K562 (cell line): Measurements from ENCODE around the gene DPEP2. TPM values are rescaled to one million over a fixed set of nuclear protein-coding genes. Genes with fewer than 3 reads are reported as not detected.
"Not testable (repeated sequence)": the region's sequence is repeated elsewhere in the genome, so short reads cannot be mapped to it uniquely, and the experiment has no call there.

Source experiments
- ATAC-seq: fragments of 200-7000 bp; cut with Tn5 transposase; 3 replicates; pipeline ENCODE4 v1.9.1; 2020; ENCODE audit warnings: moderate library complexity
- BruUV-seq: library from RNA; stranded (reverse); fragments of 400-500 nt; replicated peaks from 2 replicates; lab custom pipeline; 2021; lab: Mats Ljungman, UMichigan
- CTCF ChIA-PET: fragments of 300-600 bp; formaldehyde crosslinking; extraction: SDS; loops from one replicate; lab custom pipeline; 2021; ENCODE audit warnings: low intra/inter-chr PET ratio; lab: Yijun Ruan, JAX
- POLR2A ChIA-PET: fragments of 300-600, 350-650 bp; sonication (Branson Sonifier 250); formaldehyde crosslinking; extraction: SDS; loops from one replicate; lab custom pipeline; 2021; ENCODE audit warnings: antibody characterized with exemption, inconsistent platforms; lab: Yijun Ruan, JAX
- DNase-seq, 4 experiments: peaks; one replicate each; pipeline versions ENCODE4 v3.0.0 to v3.0.0-alpha.2; 2011 to 2018; ENCODE audit warnings: low spot score in 3 of 4, mixed read lengths in 3 of 4; ENCODE audit errors: extremely low read depth in 1 of 4
- FAIRE-seq: peaks from 2 replicates; lab custom pipeline; 2011; peaks lifted over from hg19 to GRCh38; lab: Jason Lieb, UNC
- H2AFZ ChIP-seq: 2 replicates; pipeline ENCODE4 v1.6.0; 2011; ENCODE audit warnings: low read depth, low read length, control low read depth, inconsistent platforms
- H3K27ac ChIP-seq: fragments of 200-600 bp; 3 replicates; pipeline ENCODE4 v1.8.0; 2011; ENCODE audit warnings: low read depth, mild to moderate bottlenecking, control low read depth, inconsistent platforms, low read length, moderate library complexity, mixed read lengths; ENCODE audit errors: extremely low read depth
- H3K27me3 ChIP-seq, 2 experiments: fragments of 300-600 bp in 1 of 2; 2 replicates in 1 of 2; 3 replicates in 1 of 2; pipeline versions ENCODE4 v1.6.0 to v1.8.0; 2011; ENCODE audit warnings: inconsistent platforms in 2 of 2, low read length in 2 of 2, mild to moderate bottlenecking in 1 of 2, mixed read lengths in 1 of 2, moderate library complexity in 1 of 2; ENCODE audit not compliant: control insufficient read depth in 2 of 2, insufficient read depth in 2 of 2
- H3K36me3 ChIP-seq: fragments of 300-600 bp; 3 replicates; pipeline ENCODE4 v1.8.0; 2011; ENCODE audit warnings: mild to moderate bottlenecking, low read length, inconsistent platforms; ENCODE audit not compliant: control insufficient read depth, insufficient read depth
- H3K4me1 ChIP-seq, 2 experiments: fragments of 200-600 bp in 1 of 2; replicated peaks in 1 of 2; 2 replicates in 1 of 2; 3 replicates in 1 of 2; pipeline versions ENCODE4 v1.5.1 to v1.8.0; 2011; ENCODE audit warnings: inconsistent platforms in 2 of 2, low read length in 2 of 2, mild to moderate bottlenecking in 1 of 2, mixed read lengths in 1 of 2, moderate library complexity in 1 of 2; ENCODE audit not compliant: control insufficient read depth in 2 of 2, insufficient read depth in 2 of 2
- H3K4me2 ChIP-seq: 2 replicates; pipeline ENCODE4 v1.6.1; 2011; ENCODE audit warnings: low read length, control low read depth, inconsistent platforms, mixed read lengths; ENCODE audit not compliant: insufficient read depth
- H3K4me3 ChIP-seq: fragments of 200-600 bp; sonication (generic), shearing (Covaris generic); 2 replicates; pipeline ENCODE4 v1.5.1; 2016; ENCODE audit warnings: control low read depth, inconsistent platforms
- H3K79me2 ChIP-seq: fragments of 200-600 bp; 3 replicates; pipeline ENCODE4 v1.8.0; 2011; ENCODE audit warnings: low read length, inconsistent platforms; ENCODE audit not compliant: control insufficient read depth, insufficient read depth
- H3K9ac ChIP-seq, 2 experiments: 2 replicates each; pipeline versions ENCODE4 v1.6.0 to v1.6.1; 2011; ENCODE audit warnings: low read depth in 2 of 2, low read length in 2 of 2, control low read depth in 1 of 2, inconsistent platforms in 1 of 2, mild to moderate bottlenecking in 1 of 2, mixed read lengths in 1 of 2; ENCODE audit not compliant: insufficient read depth in 1 of 2
- H3K9me1 ChIP-seq: one replicate; pipeline ENCODE4 v1.6.0; 2011; ENCODE audit warnings: inconsistent platforms, mild to moderate bottlenecking, low read length, moderate library complexity; ENCODE audit not compliant: control insufficient read depth, insufficient read depth
- H3K9me3 ChIP-seq: replicated peaks from 2 replicates; pipeline ENCODE4 v1.5.1; 2011; ENCODE audit warnings: low read depth, low read length, inconsistent platforms; ENCODE audit not compliant: control insufficient read depth, insufficient read depth
- H4K20me1 ChIP-seq: replicated peaks from 2 replicates; pipeline ENCODE4 v1.6.1; 2011; ENCODE audit warnings: low read length, inconsistent platforms, mixed read lengths; ENCODE audit not compliant: control insufficient read depth, insufficient read depth
- CEBPB ChIP-seq: fragments of 450-650 bp; IDR thresholded peaks from 2 replicates; pipeline ENCODE4 v1.6.1; 2016; ENCODE audit warnings: missing genetic modification characterization, missing compliant biosample characterization
- DLX4 ChIP-seq: fragments of 250-450 bp; sonication (Bioruptor Pico); IDR thresholded peaks from 2 replicates; pipeline ENCODE4 v1.6.1; 2021; ENCODE audit warnings: mild to moderate bottlenecking
- ETV1 ChIP-seq: fragments of 450-650 bp; conservative IDR thresholded peaks from 2 replicates; pipeline ENCODE4 v1.6.1; 2016; ENCODE audit warnings: missing genetic modification characterization, control low read depth, low read depth, missing compliant biosample characterization
- MEIS2 ChIP-seq: fragments of 450-650 bp; IDR thresholded peaks from 2 replicates; pipeline ENCODE4 v1.6.1; 2014; ENCODE audit warnings: mild to moderate bottlenecking; ENCODE audit not compliant: partially characterized antibody
- NR3C1 ChIP-seq: sonication (generic); formaldehyde crosslinking; IDR thresholded peaks from 2 replicates; pipeline ENCODE4 v1.8.1; 2022; ENCODE audit warnings: missing genetic modification reagents
- TAF1 ChIP-seq: IDR thresholded peaks from 2 replicates; pipeline ENCODE4 v1.6.1; 2011; ENCODE audit warnings: mild to moderate bottlenecking, low read length, moderate library complexity; ENCODE audit not compliant: insufficient read depth, control insufficient read depth, severe bottlenecking; ENCODE audit errors: extremely low read depth
- ZHX1 ChIP-seq: fragments of 150-350 bp; conservative IDR thresholded peaks from 2 replicates; pipeline ENCODE4 v1.6.1; 2014; ENCODE audit warnings: low read length
- ZNF174 ChIP-seq: fragments of 250-450 bp; sonication (Bioruptor Pico); IDR thresholded peaks from 2 replicates; pipeline ENCODE4 v1.4.0; 2020; ENCODE audit warnings: mild to moderate bottlenecking
- WGBS: fragments of 100-300 bp; shearing (Covaris generic); methylation state at CpG from one replicate; pipeline ENCODE4 v1.1.6; 2016; ENCODE audit warnings: low coverage, mixed read lengths; ENCODE audit not compliant: insufficient coverage; ENCODE audit errors: missing lambda C conversion rate; 5-methylcytosine and 5-hydroxymethylcytosine counted together
- in situ Hi-C: fragments of 300-500 bp; cut with MboI; formaldehyde crosslinking; loops from 4 replicates; pipeline ENCODE4 v1.15.0; 2018; ENCODE audit warnings: inconsistent platforms, mixed read lengths
- intact Hi-C: fragments of 100-400 bp; cut with micrococcal nuclease; formaldehyde crosslinking; loops from 2 replicates; pipeline ENCODE4 v1.14.2; 2022
- polyA plus RNA-seq, 8 experiments: library from polyadenylated mRNA; depleted of rRNA in 4 of 8; stranded (reverse) in 5 of 8; unstranded in 3 of 8; fragments of >200 nt; fragmentation: Nextera tagmentation in 2 of 8; fragmentation: Illumina TruSeq in 1 of 8; extraction: Ambion mirVana in 2 of 8; extraction: Trizol in 1 of 8; gene quantifications; 2 replicates each; pipeline versions ENCODE4 v1.2.1 to v1.2.3, GENCODE V29; 2011 to 2014; ENCODE audit warnings: inconsistent platforms in 1 of 8, missing spikeins in 1 of 8
- total RNA-seq, 7 experiments: library from RNA; depleted of rRNA in 6 of 7; stranded (reverse); fragments of >200 nt in 6 of 7; fragmentation: Illumina TruSeq in 2 of 7; extraction: Trizol in 2 of 7; gene quantifications; 2 replicates each; pipeline versions ENCODE4 v1.2.1 to v1.2.3, GENCODE V29; 2011 to 2021; ENCODE audit warnings: low replicate concordance in 1 of 7

DPEP2 gene
- total and polyA plus RNA-seq, 9 of the 15 experiments (the other 6 are each of a cell fraction or from before 2014, with no cell fraction given): 0.14 to 1.2 (median 0.38) TPM

DNA sequence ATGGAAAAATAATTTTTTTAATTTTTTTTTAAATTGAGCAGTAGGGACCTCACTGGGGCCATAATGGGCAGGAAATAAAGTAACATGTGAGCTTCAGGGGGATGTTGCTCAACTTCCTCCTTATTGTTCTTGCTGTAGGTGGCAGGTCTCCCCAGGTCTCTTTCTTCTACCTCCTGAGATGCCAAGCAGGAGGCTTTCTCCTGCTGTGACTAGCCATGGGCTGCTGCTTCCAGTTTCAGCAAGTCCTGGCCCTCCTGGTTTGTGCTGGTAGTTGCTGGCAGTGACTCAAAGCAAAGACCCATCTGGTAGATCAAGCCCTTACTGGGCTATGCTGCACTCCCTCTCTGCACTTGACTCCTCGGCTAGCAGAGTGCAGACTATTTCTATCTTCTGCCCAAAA lies 14.2 kb upstream of the DPEP2 start (continued):
- TF ChIP-seq ZNF174 (CRISPR knock-in tag): no peak
- TF ChIP-seq CEBPB: 0 out of 2 replicates have a peak, but pooled peaks have one; percentile 26
- no peak for TF ChIP-seq TAF1

DNA sequence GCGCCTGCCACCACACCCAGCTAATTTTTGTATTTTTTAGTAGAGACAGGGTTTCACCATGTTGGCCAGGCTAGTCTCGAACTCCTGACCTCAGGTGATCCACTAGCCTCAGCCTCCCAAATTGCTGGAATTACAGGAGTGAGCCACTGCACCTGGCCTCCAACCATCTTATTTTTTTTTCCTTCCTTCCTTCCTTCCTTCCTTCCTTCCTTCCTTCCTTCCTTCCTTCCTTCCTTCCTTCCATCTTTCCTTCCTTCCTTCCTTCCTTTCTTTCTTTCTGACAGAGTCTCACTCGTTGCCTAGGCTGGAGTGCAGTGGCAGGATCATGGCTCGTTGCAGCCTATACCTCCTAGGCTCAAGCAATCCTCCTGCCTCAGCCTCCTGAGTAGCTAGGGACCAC lies 10.6 kb upstream of the DPEP2 start:
- ATAC-seq, intact Hi-C loops, in situ Hi-C loops, BruUV-seq, H3K4me1 ChIP-seq, CTCF ChIA-PET, H3K27ac ChIP-seq, H3K27me3 ChIP-seq, DNase-seq, H3K4me2 ChIP-seq, H3K9me1 ChIP-seq, H2AFZ ChIP-seq, H3K4me3 ChIP-seq, H4K20me1 ChIP-seq, H3K9me3 ChIP-seq, FAIRE-seq, H3K79me2 ChIP-seq, H3K36me3 ChIP-seq, H3K9ac ChIP-seq: not testable (repeated sequence)
- WGBS: 53% methylated on average over 2 of the region's 4 CpGs
- POLR2A ChIA-PET: interaction anchor here (0.9 to 1.3 kb wide), 2 partner anchors 13 to 16 kb away, joined by 3 read pairs; partner anchors contain the start of genes DDX28 and DUS2

- H3K4me1 ChIP-seq: peaks cover 0 to 4% of the 10 kb centered on the region in 2 experiments; a peak in 2 of 5 replicates
- POLR2A ChIA-PET: interaction anchor here (0.6 to 1.3 kb wide), 2 partner anchors 11 to 14 kb away, joined by 3 read pairs; partner anchors contain the start of genes DDX28 and DUS2
- no peak for TF ChIP-seq MEIS2
- no peak for TF ChIP-seq DLX4 (CRISPR knock-in tag)
- TF ChIP-seq NR3C1 (CRISPR knock-in tag): no peak
- no peak for TF ChIP-seq ETV1
- no peak for TF ChIP-seq ZHX1
Observed at GRCh38 chr16:68009157-68009735, 10.0 kb upstream of the DPEP2 start.

More at GRCh38 chr16:68009157-68009735, 10.0 kb upstream of the DPEP2 start:
- H3K27ac ChIP-seq: no peak overlapping the region
- FAIRE-seq (no peak), ATAC-seq (no peak), DNase-seq (peak in 1 of 4 experiments; percentile 7)
- H3K4me3 ChIP-seq: no peak overlapping the region
- 58% methylated on average over 9 of the region's 9 CpGs for WGBS
- H2AFZ ChIP-seq: no peak overlapping the region
- H4K20me1 ChIP-seq: no peaks in the 10 kb centered on the region
- intact Hi-C loops: no loop called here
- CTCF ChIA-PET: no interaction called here
- H3K79me2 ChIP-seq: no peaks in the 10 kb centered on the region
- no peaks in the 10 kb centered on the region for H3K9me3 ChIP-seq
- H3K9me1 ChIP-seq: no peaks in the 10 kb centered on the region
- no peak overlapping the region for H3K9ac ChIP-seq
- no peaks in the 10 kb centered on the region; a peak in 1 of 5 replicates for H3K27me3 ChIP-seq
- H3K4me2 ChIP-seq: no peak overlapping the region
- in situ Hi-C loops: no loop called here
- BruUV-seq: no TSS peak
- no peaks in the 10 kb centered on the region for H3K36me3 ChIP-seq
